Tibial nerve (tissue), 4 donors: Measurements from ENCODE around the gene KCNK4. TPM values are rescaled to one million over a fixed set of nuclear protein-coding genes. Genes with fewer than 3 reads are reported as not detected.

Source experiments
- DNase-seq, 2 donors: peaks; one replicate each; pipeline ENCODE4 v3.0.0-alpha.2; 2019; ENCODE audit warnings: low spot score in 2 of 2
- H3K27ac ChIP-seq, 4 donors: fragments of 200-600 bp; sonication (generic) in 3 of 4; one replicate each; pipeline ENCODE4 v1.5.1; 2017 to 2019; ENCODE audit warnings: mild to moderate bottlenecking in 1 of 4
- H3K27me3 ChIP-seq, 2 donors: fragments of 200-600 bp; sonication (generic) in 1 of 2; one replicate each; pipeline versions ENCODE4 v1.5.1 to v1.6.0; 2017 to 2019
- H3K36me3 ChIP-seq, 3 donors: fragments of 200-600 bp; sonication (generic); one replicate each; pipeline ENCODE4 v1.5.1; 2018 to 2019
- H3K4me1 ChIP-seq, 4 donors: fragments of 200-600 bp; sonication (generic) in 3 of 4; one replicate each; pipeline ENCODE4 v1.5.1; 2017 to 2019
- H3K4me3 ChIP-seq, 4 donors: fragments of 200-600 bp; sonication (generic) in 3 of 4; one replicate each; pipeline ENCODE4 v1.5.1; 2017 to 2019; ENCODE audit warnings: mild to moderate bottlenecking in 1 of 4, moderate library complexity in 1 of 4
- H3K9me3 ChIP-seq, 4 donors: fragments of 200-600 bp; sonication (generic) in 3 of 4; one replicate each; pipeline ENCODE4 v1.5.1; 2017 to 2019
- CTCF ChIP-seq, 5 experiments: fragments of 200-600 bp in 3 of 5; fragments of 450-650 bp in 2 of 5; sonication (generic) in 3 of 5; IDR thresholded peaks; one replicate each; pipeline ENCODE4 v1.5.1; 2016 to 2019; ENCODE audit warnings: antibody characterized with exemption in 5 of 5, mild to moderate bottlenecking in 3 of 5, moderate library complexity in 2 of 5
- EP300 ChIP-seq, 2 donors: sonication (generic); formaldehyde crosslinking; IDR thresholded peaks; one replicate each; pipeline ENCODE4 v1.6.1; 2017; ENCODE audit warnings: antibody characterized with exemption in 2 of 2, mild to moderate bottlenecking in 1 of 2
- POLR2A ChIP-seq, 2 donors: fragments of 450-650 bp; IDR thresholded peaks; one replicate each; pipeline ENCODE4 v1.6.1; 2017; ENCODE audit warnings: antibody characterized with exemption in 2 of 2, mild to moderate bottlenecking in 2 of 2, moderate library complexity in 2 of 2
- WGBS, 2 donors: methylation state at CpG; one replicate each; pipeline ENCODE4 v1.1.5; 2018; 5-methylcytosine and 5-hydroxymethylcytosine counted together
- total RNA-seq, 4 donors: library from RNA; depleted of rRNA; stranded (reverse); fragments of >200 nt; gene quantifications; one replicate each; pipeline ENCODE4 v1.1.0, GENCODE V29; 2016

KCNK4 gene
- total RNA-seq, 4 donors from 2014 or later, result 1.2 TPM; not detected in 3

GRCh38 chr11:64266339-64266738, 24.8 kb upstream of the KCNK4 start:
- Histone ChIP-seq H3K27ac (no peak overlapping the region), H3K9me3 (no peaks in the 10 kb centered on the region), H3K4me3 (no peak overlapping the region), H3K27me3 (no peaks in the 10 kb centered on the region), H3K4me1 (peaks cover 0 to 27% (median 21%) of the 10 kb centered on the region in 4 donors), H3K36me3 (peaks cover 0 to 60% (median 0%) of the 10 kb centered on the region in 3 donors)
- TF ChIP-seq POLR2A (IDR thresholded peaks at IDR 0.05) (no peak), EP300 (IDR thresholded peaks at IDR 0.05) (no peak), CTCF (IDR thresholded peaks at IDR 0.05) (no peak)
- 87 to 90% methylated on average over 13 to 15 of the region's 15 CpGs for WGBS, 2 donors
- DNase-seq, result no peak

- peaks cover 0 to 50% (median 0%) of the 10 kb centered on the region in 3 donors for H3K36me3 ChIP-seq
- DNase-seq, result no peak
- 76 to 77% methylated on average over 27 of the region's 27 CpGs for WGBS, 2 donors
- H3K4me3 ChIP-seq, result no peak overlapping the region
- peak overlapping the region; percentile 29 to 96 (median 93) for H3K27ac ChIP-seq
- no peaks in the 10 kb centered on the region for H3K9me3 ChIP-seq
- TF ChIP-seq EP300 (IDR thresholded peaks at IDR 0.05) (no peak), CTCF (IDR thresholded peaks at IDR 0.05) (no peak), POLR2A (IDR thresholded peaks at IDR 0.05) (no peak)
- H3K27me3 ChIP-seq, result no peaks in the 10 kb centered on the region
- H3K4me1 ChIP-seq, result peaks cover 0 to 36% (median 25%) of the 10 kb centered on the region in 4 donors
These were observed 23.7 kb upstream of the KCNK4 start for GRCh38 chr11:64267207-64267945.

DNA sequence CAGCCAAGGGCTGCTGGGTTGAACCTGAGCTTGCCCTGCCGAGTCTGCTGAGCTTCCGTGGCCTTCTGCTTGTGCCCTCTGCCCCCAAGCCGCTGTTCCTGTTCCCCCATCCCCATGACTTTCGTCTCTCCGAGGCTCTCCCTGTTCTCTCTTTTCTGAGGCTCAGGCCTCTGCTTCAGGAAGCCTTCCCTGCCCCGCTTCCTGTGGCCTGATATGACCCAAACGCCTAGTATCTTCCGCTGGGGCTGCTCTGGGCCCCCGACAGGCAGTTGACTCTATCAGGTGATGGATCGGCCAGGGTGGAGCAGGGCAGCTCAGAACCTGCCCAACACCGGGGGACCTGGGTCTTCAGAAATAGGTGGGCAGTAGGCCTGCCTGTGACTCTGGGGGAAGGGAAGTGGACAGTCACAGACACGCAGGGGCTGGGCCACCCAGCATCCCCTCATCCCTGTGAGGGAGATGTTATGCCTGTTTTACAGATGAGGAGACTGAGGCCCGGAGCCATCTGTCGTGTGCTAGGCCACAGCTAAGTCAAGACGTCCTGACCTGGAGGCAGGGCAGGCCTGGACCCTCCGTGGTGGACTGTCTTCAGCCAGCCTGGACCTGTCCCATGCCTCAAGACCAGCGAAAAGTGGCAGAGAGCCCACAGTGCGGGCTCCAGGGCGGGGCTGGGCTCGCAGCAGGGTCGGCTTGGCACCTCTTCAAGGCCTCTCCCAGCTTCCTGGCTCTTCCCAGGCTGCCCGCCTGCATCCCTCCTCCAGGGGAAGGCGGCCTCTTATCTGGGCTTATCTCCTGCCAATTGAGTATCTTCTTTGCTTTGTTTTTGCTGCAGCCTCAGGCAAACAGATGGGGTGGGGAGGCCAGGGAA, 22.8 kb upstream of the KCNK4 start:
- peak overlapping the region; percentile 29 to 96 (median 93) for H3K27ac ChIP-seq
- H3K27me3 ChIP-seq, result no peaks in the 10 kb centered on the region
- no peak for TF ChIP-seq EP300 (IDR thresholded peaks at IDR 0.05)
- no peak for TF ChIP-seq POLR2A (IDR thresholded peaks at IDR 0.05)
- no peak for TF ChIP-seq CTCF (IDR thresholded peaks at IDR 0.05)
- 41 to 44% methylated on average over 23 of the region's 23 CpGs for WGBS, 2 donors
- peak; percentile 32 to 44 for DNase-seq
- H3K9me3 ChIP-seq, result no peaks in the 10 kb centered on the region
- H3K4me3 ChIP-seq, result peak overlapping the region in 3 of 4 donors; percentile 71 to 98 (median 96)
- H3K36me3 ChIP-seq, result peaks cover 0 to 41% (median 0%) of the 10 kb centered on the region in 3 donors
- H3K4me1 ChIP-seq, result peaks cover 0 to 38% (median 25%) of the 10 kb centered on the region in 4 donors

- H3K27ac ChIP-seq, result peak overlapping the region; percentile 92 to 97 (median 95)
- peaks cover 0 to 34% (median 0%) of the 10 kb centered on the region in 3 donors for H3K36me3 ChIP-seq
- H3K9me3 ChIP-seq, result no peaks in the 10 kb centered on the region
- TF ChIP-seq CTCF (IDR thresholded peaks at IDR 0.05) (no peak), EP300 (IDR thresholded peaks at IDR 0.05) (no peak), POLR2A (IDR thresholded peaks at IDR 0.05) (no peak)
- peak overlapping the region; percentile 71 to 98 (median 90) for H3K4me3 ChIP-seq
- WGBS, 2 donors, result 0 to 1% methylated on average over 19 to 34 of the region's 34 CpGs
- H3K4me1 ChIP-seq, result peaks cover 0 to 38% (median 25%) of the 10 kb centered on the region in 4 donors
- H3K27me3 ChIP-seq, result no peaks in the 10 kb centered on the region
- peak; percentile 30 to 36 for DNase-seq
These were observed 22.1 kb upstream of the KCNK4 start for GRCh38 chr11:64268893-64269539.
